ENCODE data around the gene IZUMO4.

Gene IZUMO4

GRCh38 chr19:2054763-2055162, 42.0 kb upstream of the IZUMO4 start:
- TF ChIP-seq, protein P1, sequence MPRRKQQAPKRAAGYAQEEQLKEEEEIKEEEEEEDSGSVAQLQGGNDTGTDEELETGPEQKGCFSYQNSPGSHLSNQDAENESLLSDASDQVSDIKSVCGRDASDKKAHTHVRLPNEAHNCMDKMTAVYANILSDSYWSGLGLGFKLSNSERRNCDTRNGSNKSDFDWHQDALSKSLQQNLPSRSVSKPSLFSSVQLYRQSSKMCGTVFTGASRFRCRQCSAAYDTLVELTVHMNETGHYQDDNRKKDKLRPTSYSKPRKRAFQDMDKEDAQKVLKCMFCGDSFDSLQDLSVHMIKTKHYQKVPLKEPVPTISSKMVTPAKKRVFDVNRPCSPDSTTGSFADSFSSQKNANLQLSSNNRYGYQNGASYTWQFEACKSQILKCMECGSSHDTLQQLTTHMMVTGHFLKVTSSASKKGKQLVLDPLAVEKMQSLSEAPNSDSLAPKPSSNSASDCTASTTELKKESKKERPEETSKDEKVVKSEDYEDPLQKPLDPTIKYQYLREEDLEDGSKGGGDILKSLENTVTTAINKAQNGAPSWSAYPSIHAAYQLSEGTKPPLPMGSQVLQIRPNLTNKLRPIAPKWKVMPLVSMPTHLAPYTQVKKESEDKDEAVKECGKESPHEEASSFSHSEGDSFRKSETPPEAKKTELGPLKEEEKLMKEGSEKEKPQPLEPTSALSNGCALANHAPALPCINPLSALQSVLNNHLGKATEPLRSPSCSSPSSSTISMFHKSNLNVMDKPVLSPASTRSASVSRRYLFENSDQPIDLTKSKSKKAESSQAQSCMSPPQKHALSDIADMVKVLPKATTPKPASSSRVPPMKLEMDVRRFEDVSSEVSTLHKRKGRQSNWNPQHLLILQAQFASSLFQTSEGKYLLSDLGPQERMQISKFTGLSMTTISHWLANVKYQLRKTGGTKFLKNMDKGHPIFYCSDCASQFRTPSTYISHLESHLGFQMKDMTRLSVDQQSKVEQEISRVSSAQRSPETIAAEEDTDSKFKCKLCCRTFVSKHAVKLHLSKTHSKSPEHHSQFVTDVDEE (CRISPR knock-in tag; IDR thresholded peaks at IDR 0.05): no peak
- TF ChIP-seq ISL1 (CRISPR knock-in tag; IDR thresholded peaks at IDR 0.05) (no peak), ZFP3 (CRISPR knock-in tag; IDR thresholded peaks at IDR 0.05) (no peak), SNAI2 (CRISPR knock-in tag; IDR thresholded peaks at IDR 0.05) (no peak), CSDC2 (CRISPR knock-in tag; IDR thresholded peaks at IDR 0.05) (no peak), ZNF565 (CRISPR knock-in tag; conservative IDR thresholded peaks at IDR 0.05; ENCODE audit: low read depth) (no peak)
- TF ChIP-seq, protein P2, sequence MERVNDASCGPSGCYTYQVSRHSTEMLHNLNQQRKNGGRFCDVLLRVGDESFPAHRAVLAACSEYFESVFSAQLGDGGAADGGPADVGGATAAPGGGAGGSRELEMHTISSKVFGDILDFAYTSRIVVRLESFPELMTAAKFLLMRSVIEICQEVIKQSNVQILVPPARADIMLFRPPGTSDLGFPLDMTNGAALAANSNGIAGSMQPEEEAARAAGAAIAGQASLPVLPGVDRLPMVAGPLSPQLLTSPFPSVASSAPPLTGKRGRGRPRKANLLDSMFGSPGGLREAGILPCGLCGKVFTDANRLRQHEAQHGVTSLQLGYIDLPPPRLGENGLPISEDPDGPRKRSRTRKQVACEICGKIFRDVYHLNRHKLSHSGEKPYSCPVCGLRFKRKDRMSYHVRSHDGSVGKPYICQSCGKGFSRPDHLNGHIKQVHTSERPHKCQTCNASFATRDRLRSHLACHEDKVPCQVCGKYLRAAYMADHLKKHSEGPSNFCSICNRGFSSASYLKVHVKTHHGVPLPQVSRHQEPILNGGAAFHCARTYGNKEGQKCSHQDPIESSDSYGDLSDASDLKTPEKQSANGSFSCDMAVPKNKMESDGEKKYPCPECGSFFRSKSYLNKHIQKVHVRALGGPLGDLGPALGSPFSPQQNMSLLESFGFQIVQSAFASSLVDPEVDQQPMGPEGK (CRISPR knock-in tag; IDR thresholded peaks at IDR 0.05; ENCODE audit: borderline replicate concordance): no peak
- ATAC-seq: no peak

DNA sequence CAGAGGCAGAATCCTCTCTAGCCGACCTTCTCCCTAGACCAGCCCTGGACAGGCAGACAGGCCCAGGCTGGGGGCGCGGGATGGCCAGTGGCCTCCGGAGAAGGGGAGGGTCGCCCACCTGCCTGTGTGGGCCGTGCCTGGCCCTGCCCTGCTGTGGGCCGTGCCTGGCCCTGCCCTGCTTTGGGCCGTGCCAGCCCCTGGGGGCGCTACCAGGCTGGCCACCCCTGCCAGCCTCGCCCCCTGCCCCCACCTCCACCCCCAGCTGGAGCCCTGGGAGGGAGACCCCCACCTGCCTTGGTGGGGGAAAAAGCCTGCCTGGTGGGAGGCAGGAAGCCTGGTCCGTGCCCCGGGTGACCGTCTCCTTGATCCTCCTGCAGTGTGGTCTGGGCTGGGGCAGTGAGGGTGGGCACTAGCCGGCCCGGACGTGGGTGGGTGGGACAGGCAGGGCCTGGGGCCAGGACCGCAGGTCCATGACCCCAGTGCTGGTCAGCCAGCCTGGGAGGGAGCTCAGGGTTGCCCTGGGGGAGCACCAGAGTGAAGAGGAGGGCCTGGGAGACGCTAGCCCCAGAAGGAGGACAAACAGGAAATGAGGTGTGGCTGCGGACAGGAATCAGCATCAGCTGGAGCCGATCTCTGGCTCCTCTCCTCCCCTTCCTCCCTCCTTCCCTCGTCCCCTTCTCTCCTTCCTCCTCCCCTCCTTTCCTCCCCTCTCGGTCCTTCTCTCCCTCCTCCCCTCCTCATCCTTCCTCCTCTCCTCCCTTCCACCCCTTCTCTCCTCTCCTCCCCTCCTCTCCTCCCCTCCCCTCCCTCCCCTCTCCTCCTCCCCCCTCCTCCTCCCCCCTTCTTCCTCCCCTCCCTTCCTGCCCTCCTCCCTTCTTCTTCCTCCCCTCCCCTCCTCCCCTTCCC, 40.5 kb upstream of the IZUMO4 start:
- TF ChIP-seq CREB5 (CRISPR knock-in tag; IDR thresholded peaks at IDR 0.05; ENCODE audit: low read depth) (no peak), PPARA (CRISPR knock-in tag; IDR thresholded peaks at IDR 0.05; ENCODE audit: borderline replicate concordance) (no peak), ZFP3 (CRISPR knock-in tag; IDR thresholded peaks at IDR 0.05) (no peak), ISL1 (CRISPR knock-in tag; IDR thresholded peaks at IDR 0.05) (no peak), ESRRG (CRISPR knock-in tag; IDR thresholded peaks at IDR 0.05) (no peak), OSR1 (CRISPR knock-in tag; IDR thresholded peaks at IDR 0.05) (no peak), CSDC2 (CRISPR knock-in tag; IDR thresholded peaks at IDR 0.05) (no peak), POU6F1 (CRISPR knock-in tag; IDR thresholded peaks at IDR 0.05; ENCODE audit: borderline replicate concordance, low read depth) (no peak), ZNF565 (CRISPR knock-in tag; conservative IDR thresholded peaks at IDR 0.05; ENCODE audit: low read depth) (no peak), ZFP30 (CRISPR knock-in tag; IDR thresholded peaks at IDR 0.05) (no peak), ZNF8 (CRISPR knock-in tag; IDR thresholded peaks at IDR 0.05) (no peak), BACH2 (CRISPR knock-in tag; IDR thresholded peaks at IDR 0.05; ENCODE audit: borderline replicate concordance) (no peak), RARB (CRISPR knock-in tag; IDR thresholded peaks at IDR 0.05) (no peak), GLIS3 (CRISPR knock-in tag; IDR thresholded peaks at IDR 0.05) (no peak), SNAI2 (CRISPR knock-in tag; IDR thresholded peaks at IDR 0.05) (no peak), ARNTL (CRISPR knock-in tag; IDR thresholded peaks at IDR 0.05; ENCODE audit: borderline replicate concordance, low read depth) (no peak), ZC3H10 (CRISPR knock-in tag; IDR thresholded peaks at IDR 0.05) (no peak)
- TF ChIP-seq, protein P2 (CRISPR knock-in tag; IDR thresholded peaks at IDR 0.05; ENCODE audit: borderline replicate concordance): no peak
- TF ChIP-seq, protein P1 (CRISPR knock-in tag; IDR thresholded peaks at IDR 0.05): no peak
- TF ChIP-seq, protein P3, sequence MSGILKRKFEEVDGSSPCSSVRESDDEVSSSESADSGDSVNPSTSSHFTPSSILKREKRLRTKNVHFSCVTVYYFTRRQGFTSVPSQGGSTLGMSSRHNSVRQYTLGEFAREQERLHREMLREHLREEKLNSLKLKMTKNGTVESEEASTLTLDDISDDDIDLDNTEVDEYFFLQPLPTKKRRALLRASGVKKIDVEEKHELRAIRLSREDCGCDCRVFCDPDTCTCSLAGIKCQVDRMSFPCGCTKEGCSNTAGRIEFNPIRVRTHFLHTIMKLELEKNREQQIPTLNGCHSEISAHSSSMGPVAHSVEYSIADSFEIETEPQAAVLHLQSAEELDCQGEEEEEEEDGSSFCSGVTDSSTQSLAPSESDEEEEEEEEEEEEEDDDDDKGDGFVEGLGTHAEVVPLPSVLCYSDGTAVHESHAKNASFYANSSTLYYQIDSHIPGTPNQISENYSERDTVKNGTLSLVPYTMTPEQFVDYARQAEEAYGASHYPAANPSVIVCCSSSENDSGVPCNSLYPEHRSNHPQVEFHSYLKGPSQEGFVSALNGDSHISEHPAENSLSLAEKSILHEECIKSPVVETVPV (CRISPR knock-in tag; IDR thresholded peaks at IDR 0.05): no peak
- ATAC-seq: peak; percentile 12

Measured in SK-N-SH treated with all-trans-retinoic acid at 6 μM for 48 hours (cell line).